ENCODE measurements around the gene ITGA7. TPM values are rescaled to one million over a fixed set of nuclear protein-coding genes. Genes with fewer than 3 reads are reported as not detected.

Gene ITGA7
- total RNA-seq, 1 donor from 2014 or later = 7.7 TPM

- DNase-seq (ENCODE audit: low read depth) = no peak
- peak; percentile 78 for TF ChIP-seq CTCF (conservative IDR thresholded peaks at IDR 0.05; ENCODE audit: low read depth, low read length)
- peak overlapping the region; percentile 61 for H3K4me3 ChIP-seq (ENCODE audit: low read depth, low read length)
Observed at GRCh38 chr12:55738123-55739024, 30.7 kb upstream of the ITGA7 start.

- no peak for TF ChIP-seq CTCF (conservative IDR thresholded peaks at IDR 0.05; ENCODE audit: low read depth, low read length)
- peak overlapping the region; percentile 61 for H3K4me3 ChIP-seq (ENCODE audit: low read depth, low read length)
- DNase-seq (ENCODE audit: low read depth) = no peak
Observed at GRCh38 chr12:55737581-55738122, 29.9 kb upstream of the ITGA7 start.

GRCh38 chr12:55736780-55737580 lies 29.3 kb upstream of the ITGA7 start:
- no peak overlapping the region for H3K4me3 ChIP-seq (ENCODE audit: low read depth, low read length)
- DNase-seq (ENCODE audit: low read depth) = no peak
- peak; percentile 98 for TF ChIP-seq CTCF (conservative IDR thresholded peaks at IDR 0.05; ENCODE audit: low read depth, low read length)

GRCh38 chr12:55736076-55736475 lies 28.4 kb upstream of the ITGA7 start:
- no peak for DNase-seq (ENCODE audit: low read depth)
- no peak overlapping the region for H3K4me3 ChIP-seq (ENCODE audit: low read depth, low read length)
- no peak for TF ChIP-seq CTCF (conservative IDR thresholded peaks at IDR 0.05; ENCODE audit: low read depth, low read length)

GRCh38 chr12:55734595-55734994 lies 26.9 kb upstream of the ITGA7 start:
- no peak for DNase-seq (ENCODE audit: low read depth)
- no peak overlapping the region for H3K4me3 ChIP-seq (ENCODE audit: low read depth, low read length)
- TF ChIP-seq CTCF (conservative IDR thresholded peaks at IDR 0.05; ENCODE audit: low read depth, low read length) = no peak

GRCh38 chr12:55733858-55734257 lies 26.2 kb upstream of the ITGA7 start:
- H3K4me3 ChIP-seq (ENCODE audit: low read depth, low read length) = no peak overlapping the region
- TF ChIP-seq CTCF (conservative IDR thresholded peaks at IDR 0.05; ENCODE audit: low read depth, low read length) = no peak
- DNase-seq (ENCODE audit: low read depth) = no peak

Measured in epithelial cell of proximal tubule (primary cell).